Right ventricle myocardium inferior (tissue), 1 donor: ENCODE measurements around the gene GGN. TPM values are rescaled to one million over a fixed set of nuclear protein-coding genes. Genes with fewer than 3 reads are reported as not detected.
A peak's percentile ranks its signal among the peaks of the same experiment; 100 is the strongest.
"Not testable (repeated sequence)": the region's sequence is repeated elsewhere in the genome, so short reads cannot be mapped to it uniquely, and the experiment has no call there.

Source experiments
- ATAC-seq: fragments of 200-7000 bp; cut with Tn5 transposase; one replicate; pipeline ENCODE4 v1.9.1; 2020; ENCODE audit warnings: mild to moderate bottlenecking, moderate library complexity
- DNase-seq: peaks from one replicate; pipeline ENCODE4 v3.0.0; 2021; ENCODE audit errors: missing footprints
- intact Hi-C: fragments of 100-400 bp; cut with DNase I; formaldehyde crosslinking; loops from one replicate; pipeline ENCODE4 v1.11.0; 2022
- total RNA-seq: library from RNA; stranded (reverse); fragmentation: NEBNext Ultra II Directional; extraction: Animal tissue kit (Norgen Biotek cat#: 25700); gene quantifications from one replicate; pipeline ENCODE4 v1.2.1, GENCODE V29; 2021
- donor health status: DM: no; HTN: yes; CAD: no; lungs with severe emphysema.

The GGN gene
- total RNA-seq, 1 donor from 2014 or later, result not detected

DNA sequence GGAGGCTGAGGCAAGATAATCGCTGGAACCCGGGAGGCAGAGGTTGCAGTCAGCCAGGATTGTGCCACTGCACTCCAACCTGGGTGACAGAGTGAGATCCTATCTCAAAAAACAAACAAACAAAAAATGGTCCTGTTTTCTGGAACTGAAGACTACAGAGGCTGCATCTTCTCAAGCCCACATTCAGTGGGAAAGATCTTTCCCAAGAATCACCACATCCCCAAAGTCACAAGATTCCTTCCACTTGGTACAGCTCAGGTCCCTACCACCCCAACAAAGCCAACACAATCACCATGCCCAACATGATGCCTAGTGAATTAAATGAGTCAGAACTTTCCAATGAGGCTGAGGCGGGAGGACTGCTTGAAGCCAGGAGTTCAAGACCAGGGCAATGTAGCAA is 37.0 kb downstream of the GGN start:
- intact Hi-C loops, result no loop called here
- ATAC-seq, result no peak
- no peak for DNase-seq

DNA sequence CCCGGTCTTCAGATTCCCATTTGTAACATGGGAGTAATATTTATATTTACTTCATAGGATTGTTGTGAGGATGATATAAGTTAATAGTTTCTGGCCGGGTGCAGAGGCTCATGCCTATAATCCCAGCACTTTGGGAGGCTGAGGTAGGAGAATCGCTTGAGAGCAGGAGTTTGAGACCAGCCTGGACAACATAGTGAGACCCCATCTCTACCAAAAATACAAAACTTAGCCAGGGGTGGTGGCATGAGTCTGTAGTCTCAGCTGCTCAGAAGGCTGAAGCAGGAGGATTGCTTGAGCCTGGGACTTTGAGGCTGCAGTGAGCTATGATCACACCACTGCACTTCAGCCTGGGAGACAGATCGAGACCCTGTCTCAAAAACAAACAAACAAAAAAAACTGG is 41.0 kb downstream of the GGN start:
- intact Hi-C loops, result no loop called here
- DNase-seq, result no peak
- ATAC-seq, result no peak

DNA sequence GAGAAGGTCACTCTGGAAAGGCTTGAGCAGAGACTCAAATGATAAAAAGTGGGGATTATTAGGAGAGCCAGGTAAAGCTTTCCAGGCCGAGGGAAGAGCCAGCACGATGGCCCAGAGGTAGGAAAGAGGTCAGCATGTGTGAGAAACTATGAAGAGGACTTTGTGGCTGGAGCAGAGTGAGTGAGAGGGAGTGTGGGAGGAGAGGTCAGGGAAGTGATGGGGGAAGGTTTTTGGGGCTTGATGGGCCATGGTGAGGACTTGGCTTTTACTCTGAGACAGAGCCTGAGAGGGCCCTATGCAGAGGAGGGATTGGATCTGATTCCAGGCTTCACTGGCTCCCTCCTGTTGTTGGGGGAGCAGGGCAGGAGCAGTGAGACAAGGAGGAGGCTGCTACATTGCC is 46.9 kb downstream of the GGN start:
- intact Hi-C loops, result no loop called here
- DNase-seq, result no peak
- ATAC-seq, result no peak

DNA sequence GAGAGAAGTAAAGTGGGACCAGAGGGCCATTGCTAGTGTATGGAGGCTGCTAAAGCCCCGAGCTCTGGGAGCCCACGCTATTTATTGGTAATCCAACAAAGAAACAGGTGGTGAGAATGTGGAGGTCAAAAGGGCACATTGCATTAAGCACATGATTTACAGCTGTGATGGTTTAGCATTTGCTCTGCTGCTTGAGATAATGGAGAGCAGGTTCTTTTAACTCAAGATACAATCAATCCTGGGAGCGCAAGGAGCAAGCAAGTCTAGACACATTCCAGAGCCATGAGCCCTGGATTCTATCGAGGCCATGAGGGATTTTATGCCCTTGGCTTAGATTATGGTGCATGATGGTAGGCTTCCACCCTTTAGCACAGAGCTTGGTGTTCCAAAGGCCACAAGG is 48.8 kb downstream of the GGN start:
- intact Hi-C loops, ATAC-seq, DNase-seq: not testable (repeated sequence)

DNA sequence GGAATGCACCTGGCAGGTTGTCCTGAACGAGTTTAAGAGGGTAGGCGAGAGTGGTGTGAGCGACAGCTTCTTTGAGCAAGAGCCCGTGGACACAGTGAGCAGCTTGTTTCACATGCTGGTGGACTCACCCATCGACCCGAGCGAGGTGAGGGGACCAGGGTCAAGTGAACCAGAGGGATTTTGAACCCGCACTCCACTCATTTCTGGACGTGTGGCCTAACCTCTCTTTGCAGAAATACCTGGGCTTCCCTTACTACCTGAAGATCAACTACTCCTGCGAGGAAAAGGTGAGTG is 50.5 kb downstream of the GGN start:
- ATAC-seq (no peak), DNase-seq (no peak)
- intact Hi-C loops, result no loop called here

DNA sequence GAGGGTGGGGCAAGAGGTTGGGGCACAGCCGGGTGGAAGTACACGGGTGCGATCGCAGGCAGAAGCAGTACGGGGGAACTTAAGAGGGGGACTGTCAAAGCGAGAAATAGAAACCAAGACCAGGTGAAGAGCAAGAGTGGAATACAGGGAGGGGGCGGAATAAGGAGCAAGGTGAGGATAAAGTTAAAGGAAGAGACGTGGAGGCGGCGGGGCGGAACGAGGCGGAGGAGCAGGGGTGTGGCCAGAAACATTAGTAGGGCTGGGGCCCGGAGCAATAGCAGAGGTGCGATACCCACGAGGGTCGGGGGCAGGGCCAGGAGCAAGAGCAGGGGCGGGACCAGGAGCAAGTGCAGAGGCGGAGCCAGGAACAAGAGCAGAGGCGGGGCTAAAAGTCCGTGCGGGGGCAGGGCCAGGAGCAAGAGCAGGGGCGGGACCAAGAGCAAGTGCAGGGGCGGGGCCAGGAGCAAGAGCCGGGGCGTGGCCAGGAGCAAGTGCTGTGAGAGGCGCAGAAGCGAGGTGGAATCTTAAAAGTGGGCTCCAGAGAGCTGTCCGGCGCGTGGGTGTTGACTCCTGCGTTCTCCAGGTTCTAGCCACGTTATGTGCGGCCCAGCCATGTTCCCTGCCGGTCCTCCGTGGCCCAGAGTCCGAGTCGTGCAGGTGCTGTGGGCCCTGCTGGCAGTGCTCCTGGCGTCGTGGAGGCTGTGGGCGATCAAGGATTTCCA is 51.0 kb downstream of the GGN start:
- ATAC-seq (peak; percentile 84), DNase-seq (peak; percentile 97)
- intact Hi-C loops, result no loop called here

DNA sequence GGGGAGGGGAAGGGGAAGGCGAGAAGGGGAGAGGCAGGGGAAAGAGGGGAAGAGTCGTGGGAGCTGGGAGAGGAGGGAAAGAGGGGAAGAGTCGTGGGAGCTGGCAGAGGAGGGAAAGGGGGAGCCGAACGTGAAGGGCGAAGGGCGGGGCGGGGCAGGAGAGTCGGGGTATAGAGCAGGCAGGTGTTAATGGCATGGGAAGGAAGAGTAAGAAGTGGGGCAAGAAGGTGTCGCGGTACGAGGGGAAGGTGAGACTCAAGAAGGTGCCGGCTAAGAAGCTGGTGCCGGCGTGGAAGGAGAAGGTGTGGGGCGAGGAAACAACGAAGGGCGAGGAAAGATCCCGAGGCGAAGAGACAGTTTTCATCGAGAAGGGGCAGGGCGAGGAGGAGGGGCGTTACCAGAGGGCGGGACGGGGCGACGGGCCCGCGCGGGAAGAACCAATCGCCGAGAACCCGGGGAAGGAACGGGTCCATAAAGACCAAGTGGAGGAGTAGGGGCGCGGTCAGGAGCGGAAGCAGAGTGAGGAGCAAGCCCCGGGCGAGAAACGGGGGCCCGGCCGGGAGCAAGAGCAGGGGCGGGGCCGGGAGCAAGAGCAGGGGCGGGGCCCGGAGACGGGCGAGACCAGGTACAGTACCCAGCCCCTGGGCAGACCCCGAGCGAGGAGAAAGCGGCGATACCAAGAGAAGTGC is 51.7 kb downstream of the GGN start:
- intact Hi-C loops, result loop anchor here (1.0 to 2.0 kb wide), 3 partner anchors 38 to 429 kb away; partner anchors contain the start of genes PSMD8, SIPA1L3 and WDR87
- ATAC-seq (peak; percentile 93), DNase-seq (peak; percentile 97)

Other genes with a start within 250 kb of the GGN start
- 0.11 TPM for gene DPF1, start 163.8 kb downstream of the GGN start, total RNA-seq
- 35.9 TPM for gene PPP1R14A, start 131.7 kb downstream of the GGN start, total RNA-seq
- gene SPINT2, start 123.5 kb downstream of the GGN start, total RNA-seq, result 9.1 TPM
- gene C19orf33, start 83.8 kb downstream of the GGN start, total RNA-seq, result 6.7 TPM
- 34.7 TPM for gene YIF1B, start 72.1 kb downstream of the GGN start, total RNA-seq
- 7.2 TPM for gene KCNK6, start 68.2 kb downstream of the GGN start, total RNA-seq
- gene CATSPERG, start 52.2 kb downstream of the GGN start, total RNA-seq, result 0.84 TPM
- gene PSMD8, start 13.5 kb downstream of the GGN start, total RNA-seq, result 280 TPM
- 0.16 TPM for gene SPRED3, start 663 bp upstream of the GGN start, total RNA-seq
- 15.1 TPM for gene FAM98C, start 15.1 kb upstream of the GGN start, total RNA-seq
- 1.7 TPM for gene RASGRP4, start 38.2 kb upstream of the GGN start, total RNA-seq
- gene RYR1, start 45.7 kb upstream of the GGN start, total RNA-seq, result 0.81 TPM
- 3.1 TPM for gene MAP4K1, start 229.9 kb upstream of the GGN start, total RNA-seq
- gene EIF3K, start 231.2 kb upstream of the GGN start, total RNA-seq, result 660 TPM